ENCODE measurements around the gene ALOX5AP. TPM values are rescaled to one million over a fixed set of nuclear protein-coding genes. Genes with fewer than 3 reads are reported as not detected.

ALOX5AP gene
- total RNA-seq, 2 donors from 2014 or later: 26.8 to 49.6 TPM

DNA sequence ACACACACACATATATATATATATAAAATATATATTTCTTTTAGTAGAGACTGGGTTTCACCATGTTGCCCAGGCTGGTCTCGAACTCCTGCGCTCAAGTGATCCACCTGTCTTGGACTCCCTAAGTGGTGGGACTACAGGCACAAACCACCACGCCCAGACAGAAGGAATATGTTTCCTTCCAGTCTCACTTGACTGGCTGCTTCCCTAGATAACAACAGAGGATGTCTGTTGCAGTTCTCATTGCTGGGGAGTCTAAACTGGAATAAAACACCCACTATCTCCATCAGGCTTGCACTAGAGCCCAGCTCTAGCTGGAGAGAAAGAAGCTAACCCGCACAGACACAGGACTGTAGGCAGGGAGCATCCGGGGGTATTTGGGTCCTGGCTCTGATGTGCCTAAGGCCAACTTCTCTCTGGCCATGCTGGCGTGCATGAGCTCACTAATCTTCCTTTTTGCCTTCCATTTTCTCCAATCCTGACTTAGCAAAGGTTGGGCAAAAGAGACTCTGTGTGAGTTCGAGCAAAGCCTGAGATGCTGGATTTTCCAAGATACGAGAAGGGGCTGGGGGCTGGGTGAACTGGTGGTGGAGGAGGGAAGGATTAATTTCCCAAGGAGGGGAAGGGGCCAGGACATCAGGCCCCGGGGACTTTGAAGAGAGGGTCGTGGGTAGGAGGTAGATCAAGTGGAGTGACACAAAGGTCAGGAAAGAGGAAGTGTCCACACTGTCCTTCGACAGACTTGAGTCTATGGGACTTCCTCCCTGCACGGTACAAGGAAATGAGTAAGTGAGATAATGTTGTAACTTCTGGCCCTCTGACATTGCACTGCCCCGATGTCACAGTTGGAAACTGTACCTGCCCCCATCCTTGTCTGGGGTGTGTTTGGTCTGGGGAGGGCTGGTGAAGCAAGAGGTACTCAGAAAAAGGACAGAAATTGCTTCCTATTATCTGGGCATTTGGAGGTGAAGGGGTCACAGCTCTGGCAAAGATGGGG is 22.5 kb upstream of the ALOX5AP start:
- no peak for DNase-seq (ENCODE audit: low spot score)
- intact Hi-C loops (cut with DNase I): no loop called here

DNA sequence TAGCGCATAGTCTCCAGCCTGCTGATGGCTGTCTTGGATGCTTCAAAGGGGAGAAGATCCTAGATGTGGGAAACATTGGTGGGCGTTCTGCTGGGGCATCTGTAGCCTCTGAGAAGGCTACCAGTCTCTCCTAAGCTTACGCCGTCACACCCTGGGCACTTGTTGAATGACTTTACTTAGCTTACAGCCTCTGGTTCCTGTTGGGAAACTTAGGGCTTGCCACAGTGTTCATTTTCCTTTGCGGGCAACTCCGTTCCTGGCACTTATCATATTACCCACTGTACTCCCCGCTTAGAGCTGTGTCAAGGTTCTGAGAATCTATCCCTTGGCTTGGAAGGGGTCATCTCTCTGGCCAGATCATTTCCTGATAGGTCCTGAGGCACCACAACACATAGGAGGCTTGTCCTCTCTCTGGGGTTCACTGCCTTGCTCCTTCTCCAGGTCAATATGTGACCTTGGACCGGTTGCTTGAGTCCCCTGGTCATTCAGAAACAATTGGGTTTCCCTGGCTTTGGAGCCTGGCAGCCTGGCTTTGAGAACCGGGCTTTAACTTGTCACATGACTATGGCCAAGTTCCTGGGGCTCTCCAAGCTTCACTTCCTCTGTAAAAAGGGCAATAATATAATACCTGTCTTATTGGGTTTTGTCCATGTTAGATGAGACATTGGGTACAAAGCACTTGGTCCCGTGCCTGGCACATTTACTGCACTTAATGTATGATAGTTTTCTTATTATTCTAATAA is 20.5 kb upstream of the ALOX5AP start:
- DNase-seq (ENCODE audit: low spot score): no peak
- intact Hi-C loops (cut with DNase I): no loop called here

DNA sequence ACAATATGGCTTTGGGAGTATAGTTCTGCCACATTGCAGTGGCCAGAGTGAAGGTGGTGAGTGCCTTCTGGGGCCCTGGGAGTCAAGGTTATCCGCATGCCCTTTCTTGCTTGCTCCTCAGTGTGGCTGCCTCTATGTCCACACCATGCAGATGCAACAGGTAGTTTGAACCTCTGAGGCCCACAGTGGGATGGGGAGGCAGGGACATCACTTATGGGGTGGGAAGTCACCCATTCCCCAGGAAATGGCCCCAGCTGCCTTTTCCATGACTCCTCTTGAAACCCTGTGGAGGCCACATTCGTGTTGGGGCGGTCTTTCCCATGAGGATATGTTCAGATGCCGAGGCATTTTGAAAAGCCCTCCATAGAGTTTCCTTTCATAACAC is 20.0 kb upstream of the ALOX5AP start:
- intact Hi-C loops (cut with DNase I): no loop called here
- DNase-seq (ENCODE audit: low spot score): no peak

DNA sequence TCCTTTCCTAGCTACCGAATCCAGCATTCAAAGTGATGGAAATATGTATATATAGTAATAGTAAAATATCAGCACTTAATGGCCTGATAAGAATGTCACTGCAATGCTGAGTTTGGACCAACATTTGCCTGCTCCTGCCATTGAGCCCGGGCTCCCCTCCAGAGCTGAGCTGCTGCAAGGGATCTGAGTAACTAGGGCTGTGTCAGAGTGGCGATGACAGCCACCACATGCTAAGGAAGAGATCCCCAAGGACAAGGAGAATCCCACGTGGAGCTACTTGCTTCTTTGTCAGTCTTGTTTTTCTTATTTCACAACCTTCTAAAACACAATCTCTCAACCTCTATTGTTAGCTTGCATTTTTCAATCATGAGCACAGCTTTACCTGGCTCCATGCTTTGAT is 19.5 kb upstream of the ALOX5AP start:
- intact Hi-C loops (cut with DNase I): no loop called here
- no peak for DNase-seq (ENCODE audit: low spot score)

DNA sequence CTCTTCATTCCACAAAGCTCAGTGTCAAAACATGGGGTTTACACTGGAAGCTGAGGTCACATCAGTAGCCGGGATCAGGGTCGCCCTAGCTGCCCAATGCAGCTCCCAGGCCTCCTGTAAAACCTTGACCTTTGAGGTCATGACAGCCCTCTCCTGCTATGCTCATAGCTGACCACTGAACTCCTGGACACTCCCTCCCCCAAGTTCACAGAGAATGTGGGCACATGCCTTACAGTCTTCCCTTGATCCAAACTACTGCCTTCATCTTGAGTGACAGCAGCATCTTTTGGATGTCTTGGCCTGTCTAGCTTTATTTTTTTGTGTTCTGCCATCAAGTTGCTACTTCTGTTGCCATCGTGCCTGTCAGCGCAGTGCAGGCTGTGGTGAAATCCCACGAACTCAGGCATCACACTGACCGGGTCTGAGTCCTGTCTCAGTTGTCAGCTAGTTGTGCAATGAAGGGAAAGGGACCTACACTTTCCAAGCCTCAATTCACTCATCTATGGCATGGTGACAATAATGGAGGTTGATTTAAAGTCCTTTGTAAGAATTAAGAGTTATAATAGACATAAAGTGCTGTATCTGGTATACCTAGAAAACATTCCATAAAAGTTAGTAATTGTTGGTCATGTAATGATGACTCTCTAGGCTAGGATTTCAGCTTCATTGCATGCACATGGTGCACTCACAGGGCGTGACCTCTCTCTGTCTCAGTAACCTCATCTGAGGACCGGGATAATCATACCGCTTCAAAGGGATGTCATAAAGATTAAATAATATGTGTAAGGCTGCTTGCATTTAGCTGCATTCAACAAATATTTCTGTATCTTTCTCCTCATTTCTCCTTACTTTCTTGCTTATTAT is 16.4 kb upstream of the ALOX5AP start:
- no peak for DNase-seq (ENCODE audit: low spot score)
- intact Hi-C loops (cut with DNase I): no loop called here

DNA sequence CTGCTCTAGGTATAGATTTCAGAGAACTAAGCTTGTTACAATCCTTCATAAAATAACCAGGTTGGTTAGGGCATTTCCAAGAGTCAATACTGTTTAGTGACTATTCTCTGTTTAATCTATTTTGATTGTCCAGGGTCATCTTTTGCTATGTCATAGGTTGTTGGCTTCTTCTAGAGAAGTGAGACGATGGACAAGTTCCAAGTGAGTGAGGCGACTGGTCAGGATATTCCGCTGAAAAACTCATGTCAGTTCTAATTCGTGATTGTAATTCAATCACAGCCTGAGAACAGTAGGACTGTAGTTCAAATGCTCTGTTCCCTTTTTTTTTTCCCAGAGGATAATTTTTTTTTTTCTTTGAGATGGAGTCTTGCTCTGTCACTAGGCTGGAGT is 15.8 kb upstream of the ALOX5AP start:
- DNase-seq (ENCODE audit: low spot score): no peak
- intact Hi-C loops (cut with DNase I): no loop called here

DNA sequence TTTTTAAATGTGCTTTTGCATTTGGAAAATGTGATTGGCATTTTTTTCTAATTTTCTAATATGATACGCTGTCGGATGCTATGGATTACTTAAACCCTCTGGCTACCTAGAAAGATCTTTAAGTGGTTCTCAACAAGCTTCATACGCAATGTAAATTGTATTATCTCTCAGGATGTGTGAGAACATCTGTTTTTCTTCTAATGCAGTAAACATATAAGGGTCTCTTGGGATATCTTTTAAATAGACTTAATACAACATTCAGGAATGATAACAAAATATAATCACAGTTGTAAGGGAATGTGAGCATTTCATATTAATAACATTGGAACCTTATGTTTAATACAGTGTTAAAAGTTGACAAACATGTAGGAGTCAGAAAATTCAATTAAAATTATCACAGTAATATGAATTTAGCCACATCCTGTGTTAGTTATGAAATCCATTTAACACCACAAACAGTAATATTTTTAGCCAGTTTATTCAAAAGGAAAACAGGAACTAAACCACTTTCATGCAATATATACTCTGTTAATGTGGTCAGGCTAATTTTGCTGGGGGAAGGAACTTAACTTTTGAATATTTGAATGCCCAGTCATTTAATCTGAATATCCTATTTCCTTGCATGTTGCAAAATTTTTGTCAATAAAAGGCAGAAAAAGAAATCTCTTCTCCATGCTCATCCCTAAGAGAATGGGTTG is 15.0 kb upstream of the ALOX5AP start:
- no peak for DNase-seq (ENCODE audit: low spot score)
- intact Hi-C loops (cut with DNase I): no loop called here

DNA sequence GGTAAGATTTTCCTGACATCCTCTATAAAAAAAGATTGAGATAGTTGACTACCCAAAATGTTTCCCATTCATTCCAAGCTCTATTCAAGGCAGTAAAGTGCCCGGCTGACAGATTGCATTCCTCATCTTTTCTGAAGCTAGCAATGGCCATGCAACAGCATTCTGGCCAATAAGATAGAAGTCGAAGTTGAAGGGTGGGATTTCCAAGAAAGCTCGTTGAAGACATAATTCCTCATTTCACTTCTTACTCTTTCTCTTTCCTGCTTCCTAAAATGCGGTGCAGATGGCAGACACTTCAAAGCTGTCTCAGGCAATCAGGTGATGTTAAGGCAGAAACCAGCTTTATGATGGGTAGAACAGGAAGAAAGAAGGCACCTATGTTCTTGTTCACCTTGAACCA is 13.4 kb upstream of the ALOX5AP start:
- no peak for DNase-seq (ENCODE audit: low spot score)
- intact Hi-C loops (cut with DNase I): no loop called here

DNA sequence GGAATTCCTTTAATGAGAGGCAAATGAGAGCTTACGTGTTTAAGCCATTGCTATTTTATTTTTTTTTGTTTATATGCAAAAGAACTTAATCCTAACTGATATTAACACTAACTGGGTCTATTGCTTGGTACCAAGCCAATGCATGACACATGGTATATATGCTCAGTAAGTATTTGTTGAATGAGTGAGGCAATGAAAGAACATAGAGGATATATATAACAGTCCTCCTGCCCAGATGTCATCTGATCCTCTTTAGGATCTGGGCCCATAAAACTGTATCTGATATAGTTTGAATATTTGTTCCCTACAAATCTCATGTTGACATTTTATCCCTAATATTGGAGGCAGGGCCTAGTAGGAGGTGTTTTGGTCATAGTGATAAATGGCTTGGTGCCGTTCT is 13.0 kb upstream of the ALOX5AP start:
- intact Hi-C loops (cut with DNase I): no loop called here
- DNase-seq (ENCODE audit: low spot score): no peak

DNA sequence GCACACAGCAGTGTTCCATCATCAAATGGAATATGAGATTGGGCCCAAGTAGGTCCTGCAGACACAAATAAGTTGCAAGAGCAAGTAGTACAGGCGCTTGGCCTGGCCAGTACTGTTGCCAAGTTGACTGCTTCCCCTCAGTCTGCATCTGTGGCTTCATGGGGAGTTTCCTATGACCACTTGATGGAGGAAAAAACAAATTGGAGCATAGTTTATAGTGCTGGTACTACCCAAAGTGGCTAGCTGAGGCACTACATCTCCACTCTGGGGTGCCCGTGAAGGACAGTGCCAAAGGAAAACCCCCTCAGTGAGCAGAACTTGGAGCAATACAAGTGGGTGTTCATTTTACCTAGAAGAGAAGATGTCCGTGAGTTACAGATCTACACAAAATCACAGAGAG is 10.6 kb upstream of the ALOX5AP start:
- DNase-seq (ENCODE audit: low spot score): no peak
- intact Hi-C loops (cut with DNase I): no loop called here

DNA sequence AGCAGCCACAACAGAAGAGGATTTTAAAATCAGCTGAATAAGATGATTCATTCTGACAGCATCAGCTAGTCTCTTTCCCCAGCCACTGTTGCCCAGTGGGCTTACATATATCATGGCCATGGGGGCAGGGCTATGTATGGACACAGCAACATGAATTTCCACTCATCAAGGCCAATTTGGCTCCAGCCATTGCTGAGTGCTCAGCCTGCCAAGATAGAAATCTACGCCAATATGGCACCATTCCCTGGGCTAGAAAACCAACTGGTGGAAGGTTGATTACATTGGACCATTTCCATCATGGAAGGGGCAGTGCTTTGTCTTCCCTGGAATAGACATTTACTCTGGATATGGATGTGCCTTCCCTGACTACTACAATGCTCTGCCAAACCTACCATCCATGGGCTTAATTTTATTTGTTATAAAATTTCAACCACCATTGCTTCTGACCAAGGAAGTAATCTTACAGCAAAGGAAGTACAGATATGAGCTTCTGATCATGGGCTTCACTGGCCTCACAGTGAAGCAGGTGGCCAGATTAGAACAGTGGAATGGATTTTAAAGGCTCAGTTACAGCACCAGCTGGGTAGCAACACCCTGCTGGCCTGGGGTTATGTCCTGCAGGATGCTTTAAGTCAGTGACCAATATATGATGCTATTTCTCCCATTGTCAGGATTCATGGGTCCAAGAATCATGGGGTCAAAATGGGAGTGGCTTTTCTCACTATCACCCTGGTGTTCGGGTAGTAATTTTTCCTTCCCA is 9.8 kb upstream of the ALOX5AP start:
- no peak for DNase-seq (ENCODE audit: low spot score)
- intact Hi-C loops (cut with DNase I): no loop called here

DNA sequence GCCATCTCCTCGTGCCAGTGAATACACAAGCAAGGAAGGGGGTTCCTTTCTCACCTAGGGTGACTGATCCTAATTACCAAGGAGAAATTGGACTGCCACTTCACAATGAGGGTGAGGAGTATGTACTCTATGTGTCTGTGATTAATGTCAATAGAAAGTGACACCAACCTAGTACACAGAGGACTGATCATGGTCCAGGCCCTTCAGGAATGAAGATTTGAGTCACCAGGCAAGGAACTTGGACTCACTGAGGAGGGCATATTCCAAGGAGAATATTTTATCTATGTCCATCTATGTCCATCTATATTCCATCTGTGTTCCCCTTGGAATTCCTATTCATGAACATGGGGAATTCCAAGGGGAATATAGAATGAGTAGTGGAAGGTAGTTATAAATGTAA is 9.2 kb upstream of the ALOX5AP start:
- no peak for DNase-seq (ENCODE audit: low spot score)
- intact Hi-C loops (cut with DNase I): no loop called here

DNA sequence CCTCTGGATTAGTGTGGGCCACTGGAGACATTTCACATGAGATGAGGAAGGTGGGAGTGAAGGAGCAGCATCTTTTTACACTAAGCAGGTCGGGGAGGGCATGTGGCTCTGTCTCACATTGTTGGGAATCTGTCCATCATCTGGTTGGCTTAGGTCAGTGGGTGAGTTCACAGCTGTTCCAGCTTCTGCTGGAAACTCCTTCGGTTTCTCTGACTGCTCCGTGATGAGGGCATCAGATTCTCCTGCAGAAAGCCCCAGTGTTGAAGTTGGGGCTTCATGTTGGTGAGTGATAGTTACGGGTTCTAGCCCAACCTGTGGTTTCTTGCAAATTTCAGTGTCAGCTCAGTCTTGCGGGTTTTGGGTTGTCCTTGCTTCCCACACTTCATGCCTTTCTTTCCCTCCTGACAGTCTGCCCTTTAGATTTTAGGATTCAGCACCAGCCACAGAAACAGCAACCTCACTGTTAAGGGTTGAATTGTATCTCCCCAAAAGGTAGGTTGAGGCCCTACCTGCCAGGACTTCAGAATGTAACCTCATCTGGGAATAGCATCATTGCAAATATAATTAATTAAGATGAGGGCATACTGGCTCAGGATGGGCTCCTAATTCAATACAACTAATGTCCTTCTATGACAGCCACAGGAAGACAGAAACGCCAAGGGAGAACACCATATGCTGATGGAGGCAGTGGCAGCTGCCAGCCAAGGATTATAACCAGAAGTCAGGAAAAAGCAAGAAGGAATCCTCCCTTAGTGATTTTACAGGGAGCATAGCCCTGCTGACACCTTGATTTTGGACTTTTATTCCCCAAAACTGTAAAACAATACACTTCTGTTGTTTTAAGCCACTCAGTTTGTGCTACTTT is 7.6 kb upstream of the ALOX5AP start:
- intact Hi-C loops (cut with DNase I): no loop called here
- no peak for DNase-seq (ENCODE audit: low spot score)

DNA sequence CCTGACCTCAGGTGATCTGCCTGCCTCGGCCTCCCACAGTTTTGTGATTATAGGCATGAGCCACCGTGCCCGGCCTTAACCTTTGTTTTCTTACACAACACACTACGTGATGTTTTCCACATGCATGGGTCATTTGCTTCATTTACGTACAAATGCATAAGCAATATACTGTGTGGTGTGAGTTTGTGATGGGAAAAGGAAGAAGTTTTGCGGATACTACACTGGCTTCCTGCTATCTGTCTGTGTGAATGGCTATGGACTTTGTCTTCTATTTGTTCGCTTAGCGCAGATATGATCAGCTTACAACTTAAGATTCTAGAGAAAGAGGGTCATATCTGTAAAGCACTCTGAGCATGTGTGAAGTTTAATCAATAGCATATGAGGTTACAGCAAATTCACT is 5.5 kb upstream of the ALOX5AP start:
- no peak for DNase-seq (ENCODE audit: low spot score)
- intact Hi-C loops (cut with DNase I): no loop called here

DNA sequence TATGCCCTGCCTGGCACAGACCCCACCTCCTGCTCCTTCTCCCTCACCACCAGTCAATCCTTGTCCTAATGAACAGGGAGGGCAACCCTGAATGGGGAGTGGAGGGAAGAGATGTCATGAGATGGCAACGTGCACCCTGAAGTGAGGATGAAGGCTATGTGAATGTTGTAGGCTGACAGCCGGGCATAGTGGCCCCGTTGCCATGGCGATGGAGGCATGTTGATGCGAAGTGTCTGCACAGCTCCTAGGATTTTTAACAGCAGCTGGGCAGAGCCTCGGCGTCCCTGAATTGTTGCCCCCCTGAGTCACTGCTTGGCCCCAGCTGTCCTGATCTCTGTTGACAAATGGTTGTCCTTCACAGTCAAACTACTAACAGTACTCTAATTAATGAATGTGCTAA is 4.8 kb upstream of the ALOX5AP start:
- no peak for DNase-seq (ENCODE audit: low spot score)
- intact Hi-C loops (cut with DNase I): no loop called here

DNA sequence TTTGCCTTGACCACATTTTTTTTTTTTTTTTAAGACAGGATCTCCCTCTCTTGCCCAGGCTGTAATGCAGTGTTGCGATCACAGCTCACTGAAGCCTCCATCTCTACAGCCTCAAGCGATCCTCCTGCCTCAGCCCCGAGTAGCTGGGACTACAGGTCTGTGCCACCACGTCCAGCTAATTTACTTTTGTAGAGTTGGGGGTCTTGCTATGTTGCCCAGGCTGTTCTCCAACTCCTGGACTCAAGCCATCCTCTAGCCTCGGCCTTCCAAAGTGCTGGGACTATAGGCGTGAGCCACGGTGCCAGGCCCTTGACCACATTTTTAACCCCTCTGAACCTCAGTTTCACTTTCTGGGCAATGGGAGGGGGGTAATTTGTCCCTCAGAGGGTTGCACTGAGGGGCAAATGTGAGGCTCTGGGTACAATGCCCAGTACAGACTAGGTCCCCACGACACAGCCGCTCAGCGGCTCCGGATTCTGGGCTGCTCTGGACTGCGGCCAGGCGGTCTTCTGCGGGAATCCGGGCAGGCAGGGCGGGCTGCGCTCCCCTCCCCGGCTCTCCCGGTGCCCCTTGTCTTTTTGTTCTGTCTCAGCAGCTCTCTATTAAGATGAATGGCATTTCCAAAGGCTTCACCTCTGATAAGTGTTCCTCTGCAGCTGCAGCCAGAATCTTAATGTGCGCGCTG is 3.8 kb upstream of the ALOX5AP start:
- intact Hi-C loops (cut with DNase I): no loop called here
- no peak for DNase-seq (ENCODE audit: low spot score)

DNA sequence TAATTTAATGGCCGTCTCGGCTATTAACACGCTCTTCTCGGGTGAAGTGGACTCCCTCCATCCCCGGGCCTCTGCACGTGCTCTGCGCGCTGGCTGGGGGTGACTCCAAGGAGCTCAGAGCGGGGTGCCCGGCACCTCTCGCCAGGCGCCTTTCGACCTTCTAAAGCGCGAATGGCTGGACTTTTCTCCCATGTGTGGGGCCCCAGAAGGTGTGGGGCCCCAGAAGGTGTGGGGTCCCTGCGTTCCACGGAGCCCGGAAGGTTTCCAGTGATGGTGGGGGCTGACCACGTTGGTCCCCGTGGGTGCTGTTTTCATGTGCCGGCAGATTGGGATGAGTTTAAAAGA is 3.3 kb upstream of the ALOX5AP start:
- DNase-seq (ENCODE audit: low spot score): no peak
- intact Hi-C loops (cut with DNase I): no loop called here

Measured in posterior vena cava (tissue), 2 donors.